Stimulated activated CD4-positive, alpha-beta T cell treated with anti-CD3 and anti-CD28 coated beads, Interleukin-15, amount 100 ng/mL, for 48 hours (primary cell): ENCODE results near the gene CNKSR3.

Experiments used
- DNase-seq, 2 donors: peaks; one replicate each; pipeline ENCODE4 v3.0.0-alpha.2; 2020; ENCODE audit warnings: low read depth in 2 of 2

The CNKSR3 gene

GRCh38 chr6:154502553-154502952 is 7.9 kb downstream of the CNKSR3 start:
- no peak for DNase-seq

DNA sequence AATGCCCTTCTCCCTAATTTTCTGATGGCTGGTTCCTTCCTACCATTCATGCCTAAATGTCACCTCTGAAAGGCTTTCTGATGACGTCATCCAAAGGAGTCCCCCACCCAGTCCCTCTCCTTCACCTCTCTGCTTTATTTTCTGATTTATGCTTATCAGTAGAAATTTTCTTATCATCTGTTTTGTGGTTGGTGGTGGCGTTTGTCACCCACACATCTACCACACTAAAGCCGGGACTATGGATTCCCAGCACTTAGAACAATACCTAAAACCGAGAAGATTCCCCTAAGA is 9.0 kb downstream of the CNKSR3 start:
- no peak for DNase-seq

DNA sequence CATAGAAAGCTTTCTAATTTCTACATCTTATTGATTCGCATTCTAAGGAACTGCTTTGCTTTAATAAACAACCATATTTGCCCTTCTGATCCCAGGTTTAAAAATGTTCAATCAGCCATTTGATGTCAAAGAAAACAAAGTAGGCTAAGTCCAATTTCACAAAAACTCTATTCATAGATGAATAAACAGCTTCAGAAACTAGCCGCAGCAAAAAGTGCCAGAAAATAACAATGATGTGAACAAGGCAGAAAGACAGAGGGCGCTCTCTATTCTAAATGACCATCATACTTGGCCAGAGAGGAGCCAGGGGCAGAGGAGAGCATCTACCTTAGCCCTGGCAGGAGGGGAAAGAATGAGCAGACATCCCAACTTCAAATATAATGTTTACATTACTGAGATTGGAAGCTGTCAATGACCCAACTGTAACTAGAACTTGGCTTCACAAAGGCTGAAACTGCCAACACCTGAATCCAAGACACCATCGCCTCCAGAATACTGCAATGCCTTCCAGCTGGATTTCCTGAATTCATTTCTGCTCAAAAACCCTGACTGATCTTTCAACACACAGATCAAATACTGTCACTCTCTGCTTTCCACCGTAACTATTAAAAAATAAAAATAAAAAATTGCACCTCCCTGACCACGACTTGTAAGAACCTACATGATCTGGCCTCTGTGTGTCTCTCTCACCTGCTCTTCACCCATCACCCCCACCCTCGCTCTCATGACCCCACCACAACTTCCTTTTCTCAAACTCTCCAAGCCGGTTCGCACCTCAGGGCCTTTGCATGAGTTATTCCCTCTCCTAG is 9.5 kb downstream of the CNKSR3 start:
- DNase-seq: no peak

- no peak for DNase-seq
These were observed 10.5 kb downstream of the CNKSR3 start for GRCh38 chr6:154499855-154500589.

- DNase-seq: no peak
These were observed 12.0 kb downstream of the CNKSR3 start for GRCh38 chr6:154498340-154498934.

DNA sequence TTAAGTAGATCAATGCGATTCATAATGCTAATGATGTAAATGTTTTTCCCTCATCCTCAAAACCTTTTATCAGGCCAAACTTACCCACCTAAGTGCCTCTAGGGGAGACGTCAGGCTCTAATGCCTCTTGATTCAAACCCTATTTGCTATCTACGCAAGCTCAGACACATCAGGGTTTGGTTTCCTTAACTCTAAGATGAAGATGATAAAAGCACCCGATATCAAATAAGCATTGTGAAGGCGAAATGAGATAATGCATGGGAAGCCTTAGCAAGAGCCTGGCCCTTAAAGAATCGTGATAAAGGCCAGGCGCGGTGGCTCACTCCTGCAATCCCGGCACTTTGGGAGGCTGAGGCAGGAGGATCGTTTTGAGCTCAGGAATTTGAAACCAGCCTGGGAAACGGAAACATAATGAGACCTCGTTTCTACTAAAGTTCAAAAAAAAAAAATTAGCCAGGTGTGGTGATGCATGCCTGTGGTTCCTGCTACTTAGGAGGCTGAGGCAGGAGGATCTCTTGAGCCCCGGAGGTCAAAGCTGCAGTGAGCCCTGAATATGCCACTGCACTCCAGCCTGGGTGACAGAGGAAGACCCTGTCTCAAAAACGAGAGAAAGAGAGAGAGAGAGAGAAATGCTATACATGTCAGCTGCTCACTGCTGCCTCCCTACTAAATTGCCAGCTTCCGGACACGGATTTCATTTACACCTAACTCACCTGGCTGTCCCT is 13.5 kb downstream of the CNKSR3 start:
- DNase-seq: no peak

DNA sequence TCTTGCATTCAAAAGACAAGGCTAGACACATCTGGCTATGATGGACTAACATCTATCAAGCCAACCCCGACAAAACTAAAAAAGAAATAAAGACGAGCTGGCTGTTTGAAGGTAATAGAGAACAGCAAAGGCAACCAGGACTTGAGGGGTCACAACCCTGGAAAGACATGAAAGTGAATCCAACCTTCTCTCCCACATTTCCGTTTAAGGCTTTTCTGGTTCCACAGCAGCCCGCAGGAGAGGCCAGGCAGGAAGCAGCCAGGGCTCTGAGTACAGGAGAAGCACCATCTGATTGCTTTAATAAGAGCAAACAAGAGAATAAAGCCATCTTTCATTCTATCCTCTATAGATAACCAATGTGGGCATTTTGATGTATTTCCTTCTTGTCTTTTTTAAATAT is 14.3 kb downstream of the CNKSR3 start:
- DNase-seq: no peak

DNA sequence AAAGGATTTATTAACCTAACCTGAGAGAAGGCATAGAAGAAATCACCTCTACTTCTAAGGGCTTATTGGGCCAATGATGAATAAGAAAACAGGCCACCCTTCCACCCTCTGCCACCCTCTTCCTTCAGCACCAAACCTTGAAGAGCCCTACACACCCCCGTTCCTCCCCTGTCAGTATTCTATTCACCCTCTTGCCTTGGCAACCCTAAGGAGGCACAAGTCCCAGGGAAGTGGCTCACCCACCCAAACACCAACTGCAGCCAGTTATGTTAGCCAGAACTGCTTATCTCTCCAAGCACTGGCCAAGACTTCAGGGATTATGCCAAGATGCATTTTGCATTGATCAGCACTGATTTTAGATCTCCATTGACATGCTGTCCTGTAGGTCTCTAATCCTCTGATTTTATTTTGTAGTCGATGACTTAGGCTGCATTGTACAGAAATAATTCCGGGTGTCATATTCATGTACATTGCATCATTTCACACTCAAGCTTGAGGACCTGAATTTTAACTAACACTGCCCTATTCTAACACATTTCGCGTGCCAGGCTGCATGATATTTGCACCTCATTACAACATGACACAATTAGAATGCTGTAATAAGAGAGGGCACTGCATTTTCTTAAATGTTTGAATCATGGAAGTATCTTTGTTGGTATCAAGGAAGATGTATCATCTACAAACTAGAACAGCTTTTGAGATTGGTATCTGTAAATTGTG is 15.7 kb downstream of the CNKSR3 start:
- no peak for DNase-seq

GRCh38 chr6:154491567-154492470 is 18.7 kb downstream of the CNKSR3 start:
- DNase-seq: no peak

DNA sequence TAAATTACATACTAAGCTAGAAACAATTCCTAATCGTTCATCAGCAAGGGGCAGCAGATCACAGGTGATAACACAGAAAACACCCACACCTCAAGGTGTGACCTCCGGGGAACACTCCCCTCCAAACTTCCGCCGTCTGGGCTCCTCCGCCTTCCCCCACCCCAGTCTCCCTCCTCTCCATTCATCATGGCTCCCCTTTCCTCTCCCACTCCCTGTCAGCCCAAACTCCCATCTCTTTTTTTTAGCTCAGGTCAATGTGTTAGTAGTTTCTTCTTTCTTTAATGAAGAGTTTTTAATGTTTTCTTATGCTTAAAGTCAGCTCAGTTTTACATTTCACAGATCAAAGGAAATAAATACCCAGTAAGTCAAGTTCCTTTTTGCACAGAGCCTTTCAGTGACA is 20.7 kb downstream of the CNKSR3 start:
- no peak for DNase-seq

GRCh38 chr6:154488802-154489437 is 21.6 kb downstream of the CNKSR3 start:
- DNase-seq: no peak

- no peak for DNase-seq
These were observed 22.3 kb downstream of the CNKSR3 start for GRCh38 chr6:154488248-154488593.

DNA sequence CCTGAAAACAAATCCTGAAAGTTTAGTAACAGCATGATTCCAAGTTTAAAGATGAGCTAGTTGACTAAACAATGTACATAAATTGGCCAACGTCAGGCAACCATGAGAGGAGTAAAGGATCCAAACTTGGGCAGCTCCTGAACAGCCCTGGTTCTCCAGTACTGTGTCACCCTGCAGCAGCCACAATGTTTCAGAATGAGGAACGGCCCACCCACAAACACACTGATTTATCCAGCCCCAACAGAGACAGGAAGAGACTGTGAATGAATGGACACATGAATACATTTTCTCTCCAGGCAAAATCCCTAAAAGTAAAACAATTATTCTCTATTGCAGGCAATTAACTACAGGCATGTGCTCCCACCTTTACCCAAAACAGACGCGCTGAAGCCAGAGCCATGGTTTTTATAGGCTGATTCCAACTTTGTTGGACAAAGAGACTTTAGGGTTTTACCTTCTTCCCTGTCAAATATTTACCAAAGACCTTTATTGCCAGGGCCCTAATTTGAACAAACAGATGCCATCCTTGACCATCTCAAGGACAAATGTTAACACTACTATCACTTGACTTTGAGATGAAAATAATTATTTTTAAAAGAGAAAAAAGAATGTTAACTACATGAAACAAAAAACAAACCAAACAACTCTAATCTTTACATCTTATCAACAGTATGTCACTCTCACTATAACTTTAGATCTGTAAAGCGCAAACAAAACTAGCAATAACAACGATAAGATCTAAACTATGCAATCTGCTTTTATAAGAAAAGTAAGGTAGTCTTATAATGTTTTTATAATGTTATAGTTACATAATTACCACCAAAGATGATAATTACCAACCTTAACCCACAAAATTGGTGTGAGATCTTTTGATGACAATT is 22.9 kb downstream of the CNKSR3 start:
- DNase-seq: no peak

GRCh38 chr6:154485815-154486214 is 24.7 kb downstream of the CNKSR3 start:
- DNase-seq: no peak

DNA sequence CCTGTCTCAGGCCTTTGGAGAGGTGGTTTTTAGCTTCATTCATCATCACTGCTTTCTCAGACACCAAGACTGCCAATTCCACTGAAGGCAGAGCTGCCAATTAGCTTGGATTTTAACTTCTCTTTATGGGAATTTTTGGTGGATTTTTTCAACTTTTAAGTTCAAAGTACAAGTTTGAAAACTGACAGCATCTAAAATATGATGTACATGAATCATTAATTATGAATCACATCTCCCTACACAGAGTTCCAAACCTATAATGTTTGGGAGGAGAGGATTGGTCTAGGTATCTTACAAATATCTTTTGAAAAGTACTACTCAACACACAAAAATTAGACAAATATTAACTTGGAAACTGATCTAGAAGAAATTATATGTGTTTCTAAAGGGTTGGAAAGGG is 25.5 kb downstream of the CNKSR3 start:
- DNase-seq: no peak

DNA sequence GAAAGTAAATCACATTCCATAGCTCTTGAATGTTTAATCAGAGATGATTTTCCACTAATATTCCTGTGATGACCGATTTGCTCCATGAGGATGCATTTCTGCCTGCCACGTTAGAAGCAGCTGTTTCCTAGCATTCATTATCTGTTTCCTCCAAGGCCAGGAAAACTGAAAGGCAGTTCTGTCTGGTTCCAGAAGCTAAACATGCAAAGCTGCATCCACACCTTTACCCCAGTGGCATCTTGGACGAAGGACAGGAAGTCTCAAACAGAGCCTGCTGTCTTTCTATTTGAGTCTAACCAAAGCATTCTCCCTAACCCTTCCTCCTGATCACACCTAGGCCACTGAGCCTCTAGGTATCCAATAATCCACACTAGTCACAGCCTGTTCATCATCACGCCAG is 27.6 kb downstream of the CNKSR3 start:
- no peak for DNase-seq

GRCh38 chr6:154481521-154482013 is 28.9 kb downstream of the CNKSR3 start:
- DNase-seq: no peak

DNA sequence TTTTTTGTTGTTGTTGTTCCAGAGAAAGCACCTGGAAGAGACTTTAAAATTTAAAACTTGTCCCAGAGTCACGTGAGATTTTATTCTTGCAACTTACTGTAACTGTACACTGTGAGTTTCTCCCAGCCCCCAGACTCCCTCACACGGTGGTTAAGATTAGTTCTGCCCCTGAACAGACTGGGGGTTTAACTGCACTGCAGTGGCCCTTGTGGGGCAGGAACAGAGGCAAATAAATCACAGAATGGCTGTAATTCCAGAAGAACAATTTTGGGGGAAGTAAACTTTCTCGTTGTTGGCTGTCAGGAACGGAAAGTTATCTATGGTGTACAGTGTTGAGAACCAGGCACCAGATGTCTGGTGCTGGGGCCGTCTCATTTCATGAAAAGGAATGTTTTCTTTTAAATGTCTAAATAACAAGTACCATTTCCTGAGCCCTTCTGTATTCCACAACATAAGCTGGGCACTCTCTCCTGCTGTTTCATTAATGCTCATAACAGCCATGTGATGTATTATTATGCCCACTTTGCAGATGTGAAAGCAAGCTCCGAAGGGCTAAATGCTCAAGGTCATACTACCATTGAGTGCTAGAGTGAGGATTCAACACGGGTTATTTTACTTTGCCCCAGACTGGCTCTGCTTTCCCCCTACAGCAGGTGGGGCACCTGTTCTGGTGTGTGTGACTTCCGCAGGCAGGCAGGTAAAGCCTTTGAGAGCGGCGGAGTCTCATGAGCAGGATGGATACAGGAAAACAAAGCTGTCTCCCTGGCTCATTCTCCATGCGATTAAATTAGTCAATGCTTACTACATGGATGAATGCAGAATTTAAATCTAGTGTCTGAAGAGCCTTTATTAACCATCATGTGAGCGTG is 30.5 kb downstream of the CNKSR3 start:
- DNase-seq: no peak
